ENCODE measurements around the gene EHBP1.

EHBP1 gene

GRCh38 chr2:63058144-63058920 lies 352.8 kb downstream of the EHBP1 start:
- Histone ChIP-seq H3K27me3 (peaks cover 99% of the 10 kb centered on the region), H3K4me1 (no peaks in the 10 kb centered on the region), H4K20me1 (peaks cover 79% of the 10 kb centered on the region), H3K27ac (no peak overlapping the region), H3K4me2 (no peak overlapping the region), H3K4me3 (no peak overlapping the region), H3K9ac (no peak overlapping the region), H3K9me3 (peaks cover 40% of the 10 kb centered on the region), H3K36me3 (no peaks in the 10 kb centered on the region)
- no peak for TF ChIP-seq Cebpa-rat (IDR thresholded peaks at IDR 0.05)

- Histone ChIP-seq H3K9ac (no peak overlapping the region), H3K36me3 (no peaks in the 10 kb centered on the region), H3K4me1 (no peaks in the 10 kb centered on the region), H3K4me2 (no peak overlapping the region), H3K27me3 (peaks cover 99% of the 10 kb centered on the region), H3K27ac (no peak overlapping the region), H3K9me3 (peaks cover 32% of the 10 kb centered on the region), H3K4me3 (no peak overlapping the region), H4K20me1 (peaks cover 71% of the 10 kb centered on the region)
- TF ChIP-seq Cebpa-rat (IDR thresholded peaks at IDR 0.05): no peak
Measured at GRCh38 chr2:63058921-63059792, 353.6 kb downstream of the EHBP1 start.

GRCh38 chr2:63059793-63060471 lies 354.4 kb downstream of the EHBP1 start:
- H3K27ac ChIP-seq: no peak overlapping the region
- peaks cover 98% of the 10 kb centered on the region for H3K27me3 ChIP-seq
- no peak overlapping the region for H3K4me3 ChIP-seq
- H3K9ac ChIP-seq: no peak overlapping the region
- H3K4me2 ChIP-seq: no peak overlapping the region
- peaks cover 24% of the 10 kb centered on the region for H3K9me3 ChIP-seq
- TF ChIP-seq Cebpa-rat (IDR thresholded peaks at IDR 0.05): no peak
- H4K20me1 ChIP-seq: peaks cover 63% of the 10 kb centered on the region
- H3K36me3 ChIP-seq: no peaks in the 10 kb centered on the region
- no peaks in the 10 kb centered on the region for H3K4me1 ChIP-seq

- Histone ChIP-seq H3K9ac (no peak overlapping the region), H3K4me1 (no peaks in the 10 kb centered on the region), H3K4me3 (no peak overlapping the region), H4K20me1 (peaks cover 57% of the 10 kb centered on the region), H3K27ac (no peak overlapping the region), H3K9me3 (peaks cover 18% of the 10 kb centered on the region), H3K4me2 (no peak overlapping the region), H3K27me3 (peaks cover 92% of the 10 kb centered on the region), H3K36me3 (no peaks in the 10 kb centered on the region)
- no peak for TF ChIP-seq Cebpa-rat (IDR thresholded peaks at IDR 0.05)
Measured at GRCh38 chr2:63060472-63060991, 355.0 kb downstream of the EHBP1 start.

- Histone ChIP-seq H3K4me2 (no peak overlapping the region), H3K27me3 (peaks cover 64% of the 10 kb centered on the region), H3K9ac (no peak overlapping the region), H3K36me3 (no peaks in the 10 kb centered on the region), H4K20me1 (peaks cover 21% of the 10 kb centered on the region), H3K27ac (no peak overlapping the region), H3K9me3 (peaks cover 5% of the 10 kb centered on the region; the same call in 1 of the 2 replicates), H3K4me1 (no peaks in the 10 kb centered on the region), H3K4me3 (no peak overlapping the region)
- no peak for TF ChIP-seq Cebpa-rat (IDR thresholded peaks at IDR 0.05)
Measured at GRCh38 chr2:63064197-63064596, 358.7 kb downstream of the EHBP1 start.

- Histone ChIP-seq H3K27me3 (peaks cover 60% of the 10 kb centered on the region), H3K36me3 (no peaks in the 10 kb centered on the region), H4K20me1 (peaks cover 16% of the 10 kb centered on the region), H3K4me1 (no peaks in the 10 kb centered on the region), H3K27ac (no peak overlapping the region), H3K4me2 (no peak overlapping the region), H3K9ac (no peak overlapping the region), H3K4me3 (no peak overlapping the region), H3K9me3 (peaks cover under 1% of the 10 kb centered on the region; the same call in 1 of the 2 replicates)
- TF ChIP-seq Cebpa-rat (IDR thresholded peaks at IDR 0.05): no peak
Measured at GRCh38 chr2:63064661-63065060, 359.1 kb downstream of the EHBP1 start.

- no peaks in the 10 kb centered on the region for H3K36me3 ChIP-seq
- no peak overlapping the region for H3K27ac ChIP-seq
- no peak overlapping the region for H3K4me2 ChIP-seq
- H3K4me1 ChIP-seq: no peaks in the 10 kb centered on the region
- H3K9ac ChIP-seq: no peak overlapping the region
- no peak overlapping the region for H3K4me3 ChIP-seq
- H3K9me3 ChIP-seq: no peaks in the 10 kb centered on the region
- H4K20me1 ChIP-seq: peaks cover 1% of the 10 kb centered on the region; the same call in 1 of the 2 replicates
- no peak for TF ChIP-seq Cebpa-rat (IDR thresholded peaks at IDR 0.05)
- H3K27me3 ChIP-seq: peaks cover 44% of the 10 kb centered on the region
Measured at GRCh38 chr2:63066265-63066664, 360.8 kb downstream of the EHBP1 start.

GRCh38 chr2:63066838-63067237 lies 361.3 kb downstream of the EHBP1 start:
- Histone ChIP-seq H3K9ac (no peak overlapping the region), H3K9me3 (no peaks in the 10 kb centered on the region), H3K36me3 (no peaks in the 10 kb centered on the region), H3K4me1 (no peaks in the 10 kb centered on the region), H3K4me3 (no peak overlapping the region), H3K27me3 (peaks cover 38% of the 10 kb centered on the region), H3K4me2 (no peak overlapping the region), H3K27ac (no peak overlapping the region), H4K20me1 (no peaks in the 10 kb centered on the region)
- no peak for TF ChIP-seq Cebpa-rat (IDR thresholded peaks at IDR 0.05)

GRCh38 chr2:63071664-63072063 lies 366.2 kb downstream of the EHBP1 start:
- no peaks in the 10 kb centered on the region for H3K36me3 ChIP-seq
- peaks cover 2% of the 10 kb centered on the region for H3K27me3 ChIP-seq
- no peak overlapping the region for H3K4me3 ChIP-seq
- no peak for TF ChIP-seq Cebpa-rat (IDR thresholded peaks at IDR 0.05)
- H3K27ac ChIP-seq: no peak overlapping the region
- no peaks in the 10 kb centered on the region for H3K9me3 ChIP-seq
- no peak overlapping the region for H3K9ac ChIP-seq
- H3K4me1 ChIP-seq: no peaks in the 10 kb centered on the region
- H3K4me2 ChIP-seq: no peak overlapping the region
- H4K20me1 ChIP-seq: no peaks in the 10 kb centered on the region
